ENCODE measurements around the gene CR2. TPM values are rescaled to one million over a fixed set of nuclear protein-coding genes. Genes with fewer than 3 reads are reported as not detected.

The CR2 gene
- polyA plus RNA-seq, 1 experiment: not detected

DNA sequence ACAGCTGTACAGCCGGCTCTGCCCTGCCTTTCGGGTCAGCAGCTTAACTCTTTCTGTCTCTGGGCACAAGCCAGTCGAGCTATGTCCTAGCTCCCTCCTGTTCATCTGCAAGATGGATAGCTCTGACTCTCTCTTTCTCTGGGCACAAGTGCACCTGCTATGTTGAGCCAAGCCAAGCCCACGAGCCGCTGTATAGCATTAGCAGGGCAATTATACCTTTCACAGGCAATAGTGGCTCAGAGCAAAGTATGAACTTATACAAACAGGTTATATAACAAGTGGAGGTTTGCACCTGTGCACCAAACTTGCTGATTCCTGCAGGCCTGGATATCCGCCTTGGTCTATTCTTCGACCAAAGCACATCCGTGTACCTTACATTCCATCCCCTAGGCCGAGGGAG, 33.0 kb upstream of the CR2 start:
- ChIA-PET POLR2A (no interaction called here), CTCF (interaction anchor here (0.6 kb wide), 1 partner anchor 96 kb away, joined by 3 read pairs; no protein-coding TSS in a partner anchor)
- Histone ChIP-seq H3K9me3 (ENCODE audit: control insufficient read depth, insufficient read depth, low read length) (no peaks in the 10 kb centered on the region; the same call in 1 of the 2 replicates), H3K27me3 (ENCODE audit: control insufficient read depth, insufficient read depth, low read length) (no peaks in the 10 kb centered on the region), H3K27ac (ENCODE audit: low read depth, low read length) (no peak overlapping the region), H3K4me3 (ENCODE audit: low read depth, low read length) (no peak overlapping the region)
- TF ChIP-seq, protein P1, sequence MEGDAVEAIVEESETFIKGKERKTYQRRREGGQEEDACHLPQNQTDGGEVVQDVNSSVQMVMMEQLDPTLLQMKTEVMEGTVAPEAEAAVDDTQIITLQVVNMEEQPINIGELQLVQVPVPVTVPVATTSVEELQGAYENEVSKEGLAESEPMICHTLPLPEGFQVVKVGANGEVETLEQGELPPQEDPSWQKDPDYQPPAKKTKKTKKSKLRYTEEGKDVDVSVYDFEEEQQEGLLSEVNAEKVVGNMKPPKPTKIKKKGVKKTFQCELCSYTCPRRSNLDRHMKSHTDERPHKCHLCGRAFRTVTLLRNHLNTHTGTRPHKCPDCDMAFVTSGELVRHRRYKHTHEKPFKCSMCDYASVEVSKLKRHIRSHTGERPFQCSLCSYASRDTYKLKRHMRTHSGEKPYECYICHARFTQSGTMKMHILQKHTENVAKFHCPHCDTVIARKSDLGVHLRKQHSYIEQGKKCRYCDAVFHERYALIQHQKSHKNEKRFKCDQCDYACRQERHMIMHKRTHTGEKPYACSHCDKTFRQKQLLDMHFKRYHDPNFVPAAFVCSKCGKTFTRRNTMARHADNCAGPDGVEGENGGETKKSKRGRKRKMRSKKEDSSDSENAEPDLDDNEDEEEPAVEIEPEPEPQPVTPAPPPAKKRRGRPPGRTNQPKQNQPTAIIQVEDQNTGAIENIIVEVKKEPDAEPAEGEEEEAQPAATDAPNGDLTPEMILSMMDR (IDR thresholded peaks at IDR 0.05; ENCODE audit: low read depth, low read length): no peak
- DNase-seq (ENCODE audit: low read depth, low spot score): no peak

DNA sequence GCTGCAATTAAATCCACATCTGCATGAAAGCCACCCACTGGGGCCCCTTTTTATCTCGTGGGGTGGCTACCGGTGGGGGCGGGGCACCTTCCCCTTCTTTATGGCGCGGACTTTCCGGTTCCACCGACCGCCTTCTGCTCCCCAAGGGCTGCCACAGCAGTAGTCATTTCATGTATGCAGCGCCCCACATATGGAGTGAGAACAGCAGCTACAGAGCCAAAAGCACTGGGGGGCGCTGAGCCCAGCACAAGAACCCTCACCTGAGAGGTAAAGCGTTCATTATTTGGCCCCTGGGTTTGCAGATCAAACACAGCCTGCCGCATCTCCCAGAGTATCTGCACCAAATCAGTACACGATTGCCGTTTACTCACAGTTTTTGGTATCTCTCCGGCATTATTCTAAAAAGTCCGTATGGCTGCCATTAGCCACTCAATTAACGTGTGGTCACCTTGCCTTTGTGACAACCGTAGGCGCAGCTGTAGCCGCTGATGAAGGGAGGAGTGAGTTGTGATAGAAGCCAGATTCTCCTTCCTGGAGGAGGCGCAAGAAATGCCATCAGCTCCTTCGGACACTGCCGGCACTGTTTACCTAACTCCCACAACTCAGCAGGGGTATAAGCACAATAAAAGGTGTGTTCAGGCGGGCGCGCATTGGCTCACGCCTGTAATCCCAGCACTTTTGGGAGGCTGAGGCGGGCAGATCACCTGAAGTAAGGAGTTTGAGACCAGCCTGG, 30.4 kb upstream of the CR2 start:
- CTCF ChIA-PET: no interaction called here

DNA sequence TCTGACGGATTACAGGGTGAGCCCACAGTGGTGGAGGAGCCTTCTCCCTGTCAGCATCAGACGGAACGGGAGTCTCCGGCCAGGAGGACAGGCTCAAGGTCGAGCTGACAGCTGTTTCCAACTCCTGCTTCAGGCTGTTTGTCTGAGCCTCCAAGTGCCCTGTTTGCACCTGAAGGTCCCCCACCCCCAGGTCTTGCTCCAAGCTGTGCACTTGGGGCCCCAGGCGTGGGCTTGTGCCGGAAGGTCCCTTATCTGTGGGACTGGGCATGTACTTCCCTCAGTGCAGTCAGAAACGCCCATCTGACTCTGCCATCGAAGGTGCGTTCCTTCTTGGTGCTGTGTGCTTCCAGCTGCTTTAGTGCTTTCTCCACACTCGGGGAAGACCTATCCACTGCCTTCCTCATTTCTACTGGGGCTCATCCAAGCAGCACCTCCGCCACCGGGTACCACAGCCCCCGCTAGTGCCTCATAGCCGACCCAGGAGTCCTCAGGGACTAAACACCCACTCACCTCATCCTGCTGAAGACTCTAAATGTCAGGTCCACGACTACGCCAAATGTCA, 29.5 kb upstream of the CR2 start:
- H3K9me3 ChIP-seq (ENCODE audit: control insufficient read depth, insufficient read depth, low read length): no peaks in the 10 kb centered on the region; the same call in 1 of the 2 replicates
- H3K27ac ChIP-seq (ENCODE audit: low read depth, low read length): no peak overlapping the region
- H3K4me3 ChIP-seq (ENCODE audit: low read depth, low read length): no peak overlapping the region
- DNase-seq (ENCODE audit: low read depth, low spot score): no peak
- TF ChIP-seq, protein P1 (IDR thresholded peaks at IDR 0.05; ENCODE audit: low read depth, low read length): no peak
- ChIA-PET POLR2A (no interaction called here), CTCF (no interaction called here)
- no peaks in the 10 kb centered on the region for H3K27me3 ChIP-seq (ENCODE audit: control insufficient read depth, insufficient read depth, low read length)

More for the DNA sequence above, 30.4 kb upstream of the CR2 start:
- Histone ChIP-seq H3K27me3 (ENCODE audit: control insufficient read depth, insufficient read depth, low read length) (no peaks in the 10 kb centered on the region), H3K4me3 (ENCODE audit: low read depth, low read length) (no peak overlapping the region), H3K27ac (ENCODE audit: low read depth, low read length) (no peak overlapping the region), H3K9me3 (ENCODE audit: control insufficient read depth, insufficient read depth, low read length) (no peaks in the 10 kb centered on the region; the same call in 1 of the 2 replicates)
- TF ChIP-seq, protein P1 (IDR thresholded peaks at IDR 0.05; ENCODE audit: low read depth, low read length): no peak
- DNase-seq (ENCODE audit: low read depth, low spot score): no peak
- POLR2A ChIA-PET: no interaction called here

DNA sequence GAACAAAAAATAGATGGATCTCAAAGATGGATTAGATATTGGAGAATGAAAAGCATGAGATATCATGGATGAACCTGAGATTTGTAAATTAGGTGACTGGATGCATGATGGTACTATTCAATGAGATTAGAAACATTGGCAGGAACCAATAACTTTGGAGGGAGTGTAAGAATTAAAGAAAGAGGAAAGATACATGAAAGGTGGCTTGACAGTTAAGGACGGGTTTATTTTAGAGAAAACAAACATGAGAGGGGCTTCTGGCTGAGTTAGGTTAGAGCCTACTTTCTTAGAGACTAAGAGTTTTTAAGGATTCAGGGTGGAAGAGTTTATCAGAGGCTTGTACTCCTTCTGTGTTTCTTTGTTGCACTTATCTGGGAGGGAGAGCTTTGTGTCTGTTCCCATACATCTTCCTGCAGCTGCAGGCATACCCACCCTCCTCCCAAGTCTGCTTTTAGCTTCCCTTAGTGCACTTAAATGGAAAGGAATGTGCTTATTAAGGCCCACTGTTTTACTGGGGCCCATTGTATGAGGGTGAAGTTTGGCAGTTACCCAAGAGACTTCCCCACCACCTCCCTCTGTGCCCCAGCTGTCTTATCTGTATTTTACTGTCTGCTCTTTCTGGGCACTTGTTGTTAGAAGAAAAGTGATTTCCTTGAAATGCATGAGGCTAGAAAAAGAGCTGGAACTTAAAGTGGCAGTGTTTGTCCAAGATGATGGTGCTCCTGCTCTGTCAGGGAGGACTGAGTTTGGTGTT, 26.1 kb upstream of the CR2 start:
- TF ChIP-seq, protein P1 (IDR thresholded peaks at IDR 0.05; ENCODE audit: low read depth, low read length): no peak
- no peak for DNase-seq (ENCODE audit: low read depth, low spot score)
- POLR2A ChIA-PET: no interaction called here
- CTCF ChIA-PET: interaction anchor here (1.7 kb wide), 1 partner anchor 22 kb away, joined by 4 read pairs; no protein-coding TSS in a partner anchor
- Histone ChIP-seq H3K27ac (ENCODE audit: low read depth, low read length) (no peak overlapping the region), H3K27me3 (ENCODE audit: control insufficient read depth, insufficient read depth, low read length) (no peaks in the 10 kb centered on the region), H3K9me3 (ENCODE audit: control insufficient read depth, insufficient read depth, low read length) (no peaks in the 10 kb centered on the region; the same call in 1 of the 2 replicates), H3K4me3 (ENCODE audit: low read depth, low read length) (no peak overlapping the region)

All from AG04450 (cell line).